IMR-90 (cell line): ENCODE results near the gene C1orf159. TPM values are rescaled to one million over a fixed set of nuclear protein-coding genes. Genes with fewer than 3 reads are reported as not detected.

ENCODE experiments used
- ATAC-seq: fragments of 200-7000 bp; cut with Tn5 transposase; 2 replicates; pipeline ENCODE4 v1.9.1; 2020; ENCODE audit warnings: low read depth, mild to moderate bottlenecking, moderate library complexity
- BruUV-seq: library from RNA; stranded (reverse); fragments of 400-500 nt; replicated peaks from 2 replicates; lab custom pipeline; 2021; lab: Mats Ljungman, UMichigan
- CTCF ChIA-PET: fragments of 300-600 bp; formaldehyde crosslinking; extraction: SDS; loops from one replicate; lab custom pipeline; 2021; ENCODE audit warnings: antibody characterized with exemption; lab: Yijun Ruan, JAX
- POLR2A ChIA-PET: fragments of 300-600 bp; sonication (Branson Sonifier 250); formaldehyde crosslinking; loops from one replicate; lab custom pipeline; 2022; ENCODE audit warnings: antibody characterized with exemption; ENCODE audit not compliant: unreplicated experiment; lab: Charles Lee
- DNase-seq: peaks from one replicate; pipeline ENCODE4 v3.0.0; 2013
- H2AFZ ChIP-seq: replicated peaks from 2 replicates; pipeline ENCODE3; 2013; ENCODE audit warnings: low read length, mild to moderate bottlenecking; ENCODE audit not compliant: poor library complexity
- H2AK5ac ChIP-seq: 2 replicates; pipeline ENCODE4 v1.6.1; 2013; ENCODE audit warnings: low read depth, low read length, inconsistent platforms
- H2AK9ac ChIP-seq: replicated peaks from 2 replicates; pipeline ENCODE3; 2013; ENCODE audit warnings: mild to moderate bottlenecking, low read depth, low read length, moderate library complexity; ENCODE audit not compliant: poor library complexity
- H2BK120ac ChIP-seq: 2 replicates; pipeline ENCODE4 v1.6.1; 2013; ENCODE audit warnings: low read depth, low read length, inconsistent platforms
- H2BK15ac ChIP-seq: 3 replicates; pipeline ENCODE4 v1.6.1; 2013; ENCODE audit warnings: low read depth, low read length, inconsistent platforms
- H2BK20ac ChIP-seq: 2 replicates; pipeline ENCODE4 v1.6.1; 2013; ENCODE audit warnings: low read depth, mild to moderate bottlenecking, inconsistent platforms, low read length, moderate library complexity
- H2BK5ac ChIP-seq: 2 replicates; pipeline ENCODE4 v1.6.1; 2013; ENCODE audit warnings: mild to moderate bottlenecking, low read depth, low read length, inconsistent platforms; ENCODE audit not compliant: poor library complexity, severe bottlenecking
- H3K14ac ChIP-seq: replicated peaks from 2 replicates; pipeline ENCODE4 v1.6.1; 2013; ENCODE audit warnings: low read depth, low read length, inconsistent platforms
- H3K18ac ChIP-seq: 2 replicates; pipeline ENCODE4 v1.6.1; 2013; ENCODE audit warnings: low read depth, low read length, control low read depth
- H3K23ac ChIP-seq: 2 replicates; pipeline ENCODE4 v1.6.1; 2013; ENCODE audit warnings: low read depth, low read length, inconsistent platforms
- H3K27ac ChIP-seq: 2 replicates; pipeline ENCODE4 v1.5.1; 2013; ENCODE audit warnings: mild to moderate bottlenecking, control low read depth, low read length; ENCODE audit not compliant: insufficient read depth
- H3K27me3 ChIP-seq: 2 replicates; pipeline ENCODE4 v1.6.1; 2013; ENCODE audit warnings: low read length; ENCODE audit not compliant: control insufficient read depth, insufficient read depth
- H3K36me3 ChIP-seq: 2 replicates; pipeline ENCODE4 v1.6.1; 2013; ENCODE audit warnings: low read length, mixed read lengths; ENCODE audit not compliant: control insufficient read depth, insufficient read depth
- H3K4ac ChIP-seq: 2 replicates; pipeline ENCODE4 v1.6.1; 2013; ENCODE audit warnings: low read depth, low read length, inconsistent platforms
- H3K4me1 ChIP-seq: 2 replicates; pipeline ENCODE4 v1.6.1; 2013; ENCODE audit warnings: low read length, mixed read lengths; ENCODE audit not compliant: control insufficient read depth, insufficient read depth
- H3K4me2 ChIP-seq: 2 replicates; pipeline ENCODE4 v1.6.1; 2013; ENCODE audit warnings: low read depth, mild to moderate bottlenecking, control low read depth, low read length, moderate library complexity
- H3K4me3 ChIP-seq: 2 replicates; pipeline ENCODE4 v1.5.1; 2013; ENCODE audit warnings: low read depth, mild to moderate bottlenecking, control low read depth, low read length, moderate library complexity; ENCODE audit not compliant: insufficient read depth
- H3K56ac ChIP-seq: 2 replicates; pipeline ENCODE4 v1.6.1; 2013; ENCODE audit warnings: low read length, inconsistent platforms; ENCODE audit not compliant: insufficient read depth; ENCODE audit errors: extremely low read depth
- H3K79me1 ChIP-seq, 2 experiments: 2 replicates each; pipeline ENCODE4 v1.6.1; 2013; ENCODE audit warnings: low read length in 2 of 2, inconsistent platforms in 1 of 2, low read depth in 1 of 2
- H3K9ac ChIP-seq: 2 replicates; pipeline ENCODE4 v1.6.1; 2013; ENCODE audit warnings: low read depth, low read length, control low read depth
- H3K9me1 ChIP-seq: 2 replicates; pipeline ENCODE4 v1.6.1; 2013; ENCODE audit warnings: low read length, inconsistent platforms; ENCODE audit not compliant: insufficient read depth
- H3K9me3 ChIP-seq: 2 replicates; pipeline ENCODE4 v1.6.1; 2013; ENCODE audit warnings: low read length; ENCODE audit not compliant: control insufficient read depth, insufficient read depth
- H4K20me1 ChIP-seq: 2 replicates; pipeline ENCODE4 v1.6.1; 2013; ENCODE audit warnings: low read length, inconsistent platforms; ENCODE audit not compliant: insufficient read depth
- H4K5ac ChIP-seq: 2 replicates; pipeline ENCODE4 v1.6.1; 2013; ENCODE audit warnings: mild to moderate bottlenecking, low read depth, low read length, control low read depth
- H4K8ac ChIP-seq, 2 experiments: 2 replicates each; pipeline ENCODE4 v1.6.1; 2013; ENCODE audit warnings: low read depth in 2 of 2, low read length in 2 of 2, control low read depth in 1 of 2, inconsistent platforms in 1 of 2
- H4K91ac ChIP-seq: 2 replicates; pipeline ENCODE4 v1.6.1; 2013; ENCODE audit warnings: low read depth, low read length, inconsistent platforms; ENCODE audit not compliant: insufficient read depth
- NFE2L2 ChIP-seq: fragments of 150-350 bp; IDR thresholded peaks from 2 replicates; pipeline ENCODE4 v1.6.1; 2016; ENCODE audit warnings: low read depth, mild to moderate bottlenecking, low read length
- WGBS, 2 experiments: methylation state at CpG; one replicate each; pipeline versions ENCODE4 v1.1.5 to v1.1.7; 2013; ENCODE audit warnings: missing lambda C conversion rate in 2 of 2; ENCODE audit not compliant: insufficient read length in 1 of 2; ENCODE audit errors: extremely low coverage in 2 of 2; 5-methylcytosine and 5-hydroxymethylcytosine counted together
- dilution Hi-C: fragments of 300-500 bp; cut with HindIII; formaldehyde crosslinking; loops from one replicate; pipeline ENCODE4 v1.14.3; 2018; ENCODE audit warnings: low sequenced_read_pairs; ENCODE audit not compliant: unreplicated experiment
- in situ Hi-C: fragments of 300-500 bp; cut with MboI; formaldehyde crosslinking; loops from 3 replicates; pipeline ENCODE4 v1.14.3; 2019; ENCODE audit warnings: low sequenced_read_pairs, inconsistent platforms, mixed read lengths
- intact Hi-C: fragments of 100-400 bp; cut with micrococcal nuclease; formaldehyde crosslinking; loops from 2 replicates; pipeline ENCODE4 v1.10.0; 2022
- polyA plus RNA-seq, 3 experiments: library from polyadenylated mRNA; depleted of rRNA; stranded (reverse); fragments of >200 nt; gene quantifications; 2 replicates each; pipeline ENCODE4 v1.2.3, GENCODE V29; 2012; ENCODE audit warnings: low replicate concordance in 1 of 3
- total RNA-seq: library from RNA; depleted of rRNA; stranded (reverse); fragments of >200 nt; gene quantifications from 2 replicates; pipeline ENCODE4 v1.2.3, GENCODE V29; 2012
- TF ChIP-seq, protein P1 (sequence below): fragments of 150-350 bp; IDR thresholded peaks from 2 replicates; pipeline ENCODE4 v1.6.1; 2017; ENCODE audit warnings: mild to moderate bottlenecking, antibody characterized with exemption, low read length, low read depth

Gene C1orf159
- total and polyA plus RNA-seq, 2 of the 4 experiments (the other 2 are of a cell fraction), result 2.9 to 12.6 TPM

DNA sequence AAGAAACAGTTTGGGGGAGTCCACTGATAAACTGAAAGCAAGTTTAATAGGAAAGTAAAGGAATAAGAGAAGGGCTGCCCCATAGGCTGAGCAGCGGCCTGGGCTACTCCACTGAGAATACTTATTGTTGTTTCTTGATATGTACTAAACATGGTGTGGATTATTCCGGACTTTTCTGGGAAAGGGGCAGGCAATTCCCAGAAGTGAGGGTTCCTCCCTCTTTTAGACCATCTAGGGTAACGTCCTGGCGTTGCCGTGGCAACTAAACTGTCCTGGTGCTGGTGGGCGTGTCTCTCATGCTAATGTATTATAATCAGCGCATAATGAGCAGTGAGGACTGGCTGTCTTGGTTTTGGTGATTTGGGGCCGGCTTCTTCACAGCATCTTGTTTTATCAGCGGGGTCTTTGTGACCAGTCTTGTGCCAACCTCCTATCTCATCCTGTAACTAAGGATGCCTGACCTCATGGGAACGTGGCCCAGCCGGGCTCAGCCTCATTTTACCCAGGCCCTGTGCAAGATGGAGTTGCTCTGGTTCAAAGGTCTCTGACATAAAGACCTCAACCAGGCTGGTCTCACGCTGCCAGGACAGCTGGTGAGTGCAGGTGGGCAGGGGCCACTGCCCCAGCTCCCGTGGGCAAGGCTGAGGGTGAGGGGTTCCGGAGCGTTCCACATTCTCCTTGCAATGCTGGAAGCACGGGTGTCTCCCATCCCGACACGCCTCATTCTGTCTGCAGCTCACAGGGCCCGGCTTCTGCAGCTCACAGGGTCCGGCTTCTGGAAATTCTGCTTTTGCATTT, 19.6 kb upstream of the C1orf159 start:
- H2AK9ac ChIP-seq, result no peak overlapping the region
- peaks cover 24% of the 10 kb centered on the region for H3K27me3 ChIP-seq
- H3K79me1 ChIP-seq, result no peaks in the 10 kb centered on the region
- H3K9ac ChIP-seq, result no peak overlapping the region
- in situ Hi-C loops (no loop called here), intact Hi-C loops (no loop called here), dilution Hi-C loops (no loop called here)
- H3K9me3 ChIP-seq, result no peaks in the 10 kb centered on the region
- no peak overlapping the region for H4K8ac ChIP-seq
- H2AK5ac ChIP-seq, result no peak overlapping the region
- TF ChIP-seq NFE2L2, result no peak
- TF ChIP-seq, protein P1, sequence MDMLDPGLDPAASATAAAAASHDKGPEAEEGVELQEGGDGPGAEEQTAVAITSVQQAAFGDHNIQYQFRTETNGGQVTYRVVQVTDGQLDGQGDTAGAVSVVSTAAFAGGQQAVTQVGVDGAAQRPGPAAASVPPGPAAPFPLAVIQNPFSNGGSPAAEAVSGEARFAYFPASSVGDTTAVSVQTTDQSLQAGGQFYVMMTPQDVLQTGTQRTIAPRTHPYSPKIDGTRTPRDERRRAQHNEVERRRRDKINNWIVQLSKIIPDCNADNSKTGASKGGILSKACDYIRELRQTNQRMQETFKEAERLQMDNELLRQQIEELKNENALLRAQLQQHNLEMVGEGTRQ, result no peak
- ChIA-PET POLR2A (no interaction called here), CTCF (interaction anchor here (0.6 kb wide), 1 partner anchor 141 kb away, joined by 4 read pairs; no protein-coding TSS in a partner anchor)
- H3K23ac ChIP-seq, result no peak overlapping the region
- no peak overlapping the region for H2BK120ac ChIP-seq
- no peaks in the 10 kb centered on the region for H3K4me1 ChIP-seq
- no peaks in the 10 kb centered on the region for H3K9me1 ChIP-seq
- H3K36me3 ChIP-seq, result no peaks in the 10 kb centered on the region
- H2BK20ac ChIP-seq, result no peak overlapping the region
- no peak overlapping the region for H3K27ac ChIP-seq
- no peak overlapping the region for H2BK5ac ChIP-seq
- no TSS peak for BruUV-seq
- no peak for DNase-seq
- no peak overlapping the region for H3K4me2 ChIP-seq
- 60% methylated on average over 2 of the region's 20 CpGs; no CpG with 5 or more reads in 1 of the 2 experiments for WGBS, 2 experiments
- H2BK15ac ChIP-seq, result no peak overlapping the region
- H2AFZ ChIP-seq, result no peak overlapping the region
- H4K20me1 ChIP-seq, result no peaks in the 10 kb centered on the region
- no peak overlapping the region for H4K91ac ChIP-seq
- no peak overlapping the region for H3K4ac ChIP-seq
- H3K14ac ChIP-seq, result no peak overlapping the region
- no peak overlapping the region for H3K18ac ChIP-seq
- ATAC-seq, result no peak
- no peak overlapping the region for H3K56ac ChIP-seq
- no peak overlapping the region for H4K5ac ChIP-seq
- H3K4me3 ChIP-seq, result no peak overlapping the region
